ENCODE results near the gene LIMK2. TPM values are rescaled to one million over a fixed set of nuclear protein-coding genes. Genes with fewer than 3 reads are reported as not detected.
"Not testable (repeated sequence)": the region's sequence is repeated elsewhere in the genome, so short reads cannot be mapped to it uniquely, and the experiment has no call there.

Gene LIMK2
- total RNA-seq (ENCODE audit: unreplicated experiment), result 92.4 TPM
- long read RNA-seq, partial matches to known transcripts, result 2 of 13 reads
- long read RNA-seq, other reads (novel, unspliced or antisense), result 5 of 13 reads

DNA sequence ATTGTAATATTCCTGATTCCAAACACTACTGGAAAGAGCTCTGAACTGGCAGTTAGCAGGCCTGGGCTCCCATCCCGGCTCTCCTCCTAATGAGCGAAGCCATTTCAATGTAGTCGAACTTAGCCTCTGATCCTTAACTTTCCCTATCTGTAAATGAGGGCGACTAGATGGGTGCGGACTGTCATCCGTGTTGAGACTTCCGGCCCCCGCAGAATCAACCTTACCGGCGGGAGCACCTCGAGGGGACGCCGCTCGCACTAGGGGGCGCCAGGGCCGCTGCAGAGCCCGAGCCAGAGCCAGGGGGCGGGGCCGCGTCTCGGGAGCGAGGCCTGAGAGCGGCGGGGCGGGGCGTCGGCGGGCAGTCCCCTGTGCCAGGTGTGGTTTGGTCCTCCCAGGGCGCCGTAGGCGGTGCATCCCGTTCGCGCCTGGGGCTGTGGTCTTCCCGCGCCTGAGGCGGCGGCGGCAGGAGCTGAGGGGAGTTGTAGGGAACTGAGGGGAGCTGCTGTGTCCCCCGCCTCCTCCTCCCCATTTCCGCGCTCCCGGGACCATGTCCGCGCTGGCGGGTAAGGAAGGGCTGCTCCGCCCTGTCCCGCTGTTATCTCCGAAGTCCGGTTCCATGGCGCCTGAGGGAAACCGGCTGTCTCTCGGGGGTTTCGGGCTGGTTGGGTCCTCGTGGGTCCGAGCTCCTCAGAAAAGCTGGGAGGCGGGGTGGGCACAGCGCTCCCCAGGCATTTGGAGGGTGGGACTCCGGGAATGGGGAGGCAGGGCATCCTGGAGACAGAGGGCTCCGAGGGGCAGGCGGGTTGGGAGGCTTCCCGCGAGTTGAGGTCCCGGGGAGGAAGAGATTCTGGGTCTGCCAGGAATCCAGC is at the start of gene LIMK2:
Gene LIMK2 (plus strand): TSS at position 437 of the 869 bp plus-strand sequence. CDS start 111 bp downstream, at position 548.
- no peak within 1 kb of the TSS for H3K27ac Mint-ChIP-seq (ENCODE audit: unreplicated experiment)
- H3K27me3 Mint-ChIP-seq (ENCODE audit: unreplicated experiment), result peaks cover 4% of the 10 kb centered on the region
- peaks cover 6% of the 10 kb centered on the region for H3K4me1 Mint-ChIP-seq (ENCODE audit: low read depth, unreplicated experiment)
- H3K4me3 Mint-ChIP-seq (ENCODE audit: unreplicated experiment), result peak within 1 kb of the TSS; percentile 84
- peak; percentile 99 for DNase-seq
- peak; percentile 73 for TF ChIP-seq CTCF (IDR thresholded peaks at IDR 0.05; ENCODE audit: partially characterized antibody, unreplicated experiment)
- H3K9me3 Mint-ChIP-seq (ENCODE audit: unreplicated experiment), result no peaks in the 10 kb centered on the region
- H3K36me3 Mint-ChIP-seq (ENCODE audit: unreplicated experiment), result no peaks in the 10 kb centered on the region

GRCh38 chr22:31170971-31171370 is 41.1 kb upstream of the LIMK2 start:
- Mint-ChIP-seq H3K27me3 (ENCODE audit: unreplicated experiment) (peaks cover 1% of the 10 kb centered on the region), H3K27ac (ENCODE audit: unreplicated experiment) (no peak overlapping the region), H3K36me3 (ENCODE audit: unreplicated experiment) (no peaks in the 10 kb centered on the region), H3K4me1 (ENCODE audit: low read depth, unreplicated experiment) (peaks cover 4% of the 10 kb centered on the region), H3K9me3 (ENCODE audit: unreplicated experiment) (no peaks in the 10 kb centered on the region), H3K4me3 (ENCODE audit: unreplicated experiment) (no peak overlapping the region)
- no peak for TF ChIP-seq CTCF (IDR thresholded peaks at IDR 0.05; ENCODE audit: partially characterized antibody, unreplicated experiment)
- no peak for DNase-seq

DNA sequence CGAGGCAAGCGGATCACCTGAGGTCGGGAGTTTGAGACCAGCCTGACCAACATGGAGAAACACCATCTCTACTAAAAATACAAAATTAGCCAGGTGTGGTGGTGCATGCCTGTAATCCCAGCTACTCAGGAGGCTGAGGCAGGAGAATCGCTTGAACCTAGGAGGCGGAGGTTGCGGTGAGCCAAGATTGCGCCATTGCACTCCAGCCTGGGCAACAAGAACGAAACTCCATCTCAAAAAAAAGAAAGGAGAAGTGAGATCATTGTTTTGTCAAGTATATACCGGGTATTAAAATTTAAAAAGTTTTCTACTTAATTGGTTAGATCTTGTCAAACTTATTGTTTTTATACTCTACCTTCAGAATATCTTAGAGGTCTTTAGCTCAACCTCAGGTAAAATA is 40.4 kb upstream of the LIMK2 start:
- H3K36me3 Mint-ChIP-seq (ENCODE audit: unreplicated experiment), result not testable (repeated sequence)

GRCh38 chr22:31173386-31174145 is 38.5 kb upstream of the LIMK2 start:
- Mint-ChIP-seq H3K4me1 (ENCODE audit: low read depth, unreplicated experiment) (peaks cover 4% of the 10 kb centered on the region), H3K9me3 (ENCODE audit: unreplicated experiment) (no peaks in the 10 kb centered on the region), H3K4me3 (ENCODE audit: unreplicated experiment) (no peak overlapping the region), H3K27ac (ENCODE audit: unreplicated experiment) (no peak overlapping the region), H3K36me3 (ENCODE audit: unreplicated experiment) (no peaks in the 10 kb centered on the region), H3K27me3 (ENCODE audit: unreplicated experiment) (no peaks in the 10 kb centered on the region)
- DNase-seq, result no peak
- TF ChIP-seq CTCF (IDR thresholded peaks at IDR 0.05; ENCODE audit: partially characterized antibody, unreplicated experiment), result no peak

More for the DNA sequence above, 40.4 kb upstream of the LIMK2 start:
- not testable (repeated sequence) for H3K4me3 Mint-ChIP-seq (ENCODE audit: unreplicated experiment); H3K27ac Mint-ChIP-seq (ENCODE audit: unreplicated experiment); H3K27me3 Mint-ChIP-seq (ENCODE audit: unreplicated experiment); DNase-seq; H3K4me1 Mint-ChIP-seq (ENCODE audit: low read depth, unreplicated experiment); H3K9me3 Mint-ChIP-seq (ENCODE audit: unreplicated experiment)

DNA sequence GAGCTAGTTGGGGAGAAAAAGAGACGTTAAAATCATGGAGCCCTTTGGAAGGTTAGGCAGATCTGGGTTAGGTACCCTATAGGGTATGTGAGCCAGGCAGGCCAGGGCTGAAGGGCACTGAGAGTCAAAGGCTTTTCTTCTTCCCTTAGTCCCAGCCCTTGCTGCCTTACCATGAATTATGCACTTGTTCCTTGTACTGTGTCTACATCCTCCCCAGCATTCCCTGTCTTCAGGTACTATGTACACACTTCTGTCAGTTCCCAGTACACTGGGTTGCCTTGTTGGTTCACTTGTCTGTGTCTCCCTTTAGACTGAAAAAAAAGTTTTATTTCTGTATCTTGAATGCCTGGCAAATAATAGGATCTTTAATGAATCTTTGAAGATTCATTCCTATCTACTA is 35.2 kb upstream of the LIMK2 start:
- Mint-ChIP-seq H3K4me1 (ENCODE audit: low read depth, unreplicated experiment) (no peaks in the 10 kb centered on the region), H3K36me3 (ENCODE audit: unreplicated experiment) (peaks cover 5% of the 10 kb centered on the region), H3K4me3 (ENCODE audit: unreplicated experiment) (no peak overlapping the region), H3K9me3 (ENCODE audit: unreplicated experiment) (no peaks in the 10 kb centered on the region), H3K27ac (ENCODE audit: unreplicated experiment) (no peak overlapping the region), H3K27me3 (ENCODE audit: unreplicated experiment) (no peaks in the 10 kb centered on the region)
- no peak for DNase-seq
- no peak for TF ChIP-seq CTCF (IDR thresholded peaks at IDR 0.05; ENCODE audit: partially characterized antibody, unreplicated experiment)
